PC-3 (cell line): ENCODE measurements around the gene EHMT1.

ENCODE experiments used
- EZH2 ChIP-seq: fragments of 300-600 bp; sonication (generic); IDR thresholded peaks from one replicate; pipeline ENCODE4 v1.6.1; 2017; ENCODE audit warnings: antibody characterized with exemption, mild to moderate bottlenecking, low read length; ENCODE audit not compliant: unreplicated experiment
- EZH2phosphoT487 ChIP-seq: fragments of 300-600 bp; sonication (generic); IDR thresholded peaks from 2 replicates; pipeline ENCODE4 v1.6.1; 2018; ENCODE audit warnings: mild to moderate bottlenecking, antibody characterized with exemption, low read length, borderline replicate concordance
- TF ChIP-seq, protein P1 (sequence below): fragments of 300-600 bp; sonication (generic); conservative IDR thresholded peaks from 2 replicates; pipeline ENCODE4 v1.5.1; 2017; ENCODE audit warnings: antibody characterized with exemption, low read depth, mild to moderate bottlenecking, low read length

DNA sequence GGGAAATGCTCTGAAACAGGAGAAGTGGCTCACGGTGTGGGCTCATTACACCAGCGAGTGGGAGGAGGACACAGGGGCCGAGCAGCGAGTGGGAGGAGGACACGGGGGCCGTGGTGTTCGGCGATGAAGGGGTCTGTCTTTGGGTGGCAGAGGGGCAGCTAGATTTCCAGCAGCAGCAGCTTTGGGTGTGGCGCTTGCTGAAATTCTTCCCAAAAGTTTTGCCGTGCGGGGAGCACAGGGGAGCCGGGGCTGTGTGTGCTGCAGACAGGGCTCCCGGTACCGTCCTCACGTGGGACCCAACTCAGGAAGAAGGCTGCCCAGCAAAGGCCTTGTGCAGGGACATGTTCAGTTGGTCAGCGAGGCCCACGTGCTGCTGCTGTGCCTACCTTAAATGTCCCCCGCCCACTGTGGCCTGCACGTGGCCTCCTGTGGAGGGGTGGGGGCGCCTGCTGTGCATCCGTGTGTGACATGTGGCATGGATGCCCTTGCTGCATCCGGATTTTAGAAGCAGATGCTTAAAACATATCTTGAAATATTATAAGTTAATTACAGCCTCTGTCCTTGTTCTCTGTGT lies 134.5 kb downstream of the EHMT1 start:
- TF ChIP-seq, protein P1, sequence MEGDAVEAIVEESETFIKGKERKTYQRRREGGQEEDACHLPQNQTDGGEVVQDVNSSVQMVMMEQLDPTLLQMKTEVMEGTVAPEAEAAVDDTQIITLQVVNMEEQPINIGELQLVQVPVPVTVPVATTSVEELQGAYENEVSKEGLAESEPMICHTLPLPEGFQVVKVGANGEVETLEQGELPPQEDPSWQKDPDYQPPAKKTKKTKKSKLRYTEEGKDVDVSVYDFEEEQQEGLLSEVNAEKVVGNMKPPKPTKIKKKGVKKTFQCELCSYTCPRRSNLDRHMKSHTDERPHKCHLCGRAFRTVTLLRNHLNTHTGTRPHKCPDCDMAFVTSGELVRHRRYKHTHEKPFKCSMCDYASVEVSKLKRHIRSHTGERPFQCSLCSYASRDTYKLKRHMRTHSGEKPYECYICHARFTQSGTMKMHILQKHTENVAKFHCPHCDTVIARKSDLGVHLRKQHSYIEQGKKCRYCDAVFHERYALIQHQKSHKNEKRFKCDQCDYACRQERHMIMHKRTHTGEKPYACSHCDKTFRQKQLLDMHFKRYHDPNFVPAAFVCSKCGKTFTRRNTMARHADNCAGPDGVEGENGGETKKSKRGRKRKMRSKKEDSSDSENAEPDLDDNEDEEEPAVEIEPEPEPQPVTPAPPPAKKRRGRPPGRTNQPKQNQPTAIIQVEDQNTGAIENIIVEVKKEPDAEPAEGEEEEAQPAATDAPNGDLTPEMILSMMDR: no peak
- no peak for TF ChIP-seq EZH2phosphoT487
- TF ChIP-seq EZH2: no peak
